ENCODE data around the gene WNT1.

WNT1 gene

DNA sequence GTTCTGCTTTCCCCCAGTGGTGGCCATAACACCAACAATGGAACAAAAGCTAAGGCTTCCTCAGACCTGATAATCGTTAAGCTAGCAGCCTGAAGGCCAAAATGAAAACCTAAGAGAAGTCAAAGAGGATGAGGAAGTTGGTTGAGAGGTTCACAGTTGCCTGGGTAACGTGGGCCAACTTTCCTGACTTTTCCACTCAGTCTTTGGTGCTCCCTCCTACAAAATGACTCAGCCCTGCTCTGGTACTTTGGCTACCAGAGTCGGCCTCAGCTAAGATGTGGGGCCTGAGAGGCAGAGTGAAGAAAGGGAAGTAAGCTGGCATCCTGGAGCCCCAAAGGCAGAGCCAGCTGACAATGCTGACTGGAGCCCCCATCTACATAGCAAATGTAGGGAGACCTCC lies 37.9 kb upstream of the WNT1 start:
- peaks cover 11% of the 10 kb centered on the region; the same call in 1 of the 2 replicates for H3K79me2 ChIP-seq (ENCODE audit: low read length)
- no peak overlapping the region for H2AFZ ChIP-seq (ENCODE audit: low read length)
- H3K9ac ChIP-seq (ENCODE audit: low read length), result no peak overlapping the region
- no peak overlapping the region for H3K27ac ChIP-seq (ENCODE audit: low read length)
- no peak for DNase-seq
- no peak overlapping the region for H3K4me3 ChIP-seq (ENCODE audit: low read length)
- no peak overlapping the region for H3K4me2 ChIP-seq (ENCODE audit: low read depth, low read length)
- H3K36me3 ChIP-seq (replicated peaks; ENCODE audit: insufficient read depth, low read length), result no peaks in the 10 kb centered on the region
- H4K20me1 ChIP-seq (ENCODE audit: insufficient read depth, low read length), result no peaks in the 10 kb centered on the region
- H3K9me2 ChIP-seq (replicated peaks; ENCODE audit: insufficient read depth, low read length), result no peaks in the 10 kb centered on the region
- no peaks in the 10 kb centered on the region for H3K9me3 ChIP-seq (replicated peaks; ENCODE audit: insufficient read depth, low read length)
- no peaks in the 10 kb centered on the region for H3K4me1 ChIP-seq (ENCODE audit: low read length)
- no peaks in the 10 kb centered on the region for H3F3A ChIP-seq (ENCODE audit: insufficient read depth, low read length)
- TF ChIP-seq EZH2 (optimal IDR thresholded peaks at IDR 0.05; ENCODE audit: low read depth, low read length), result no peak
- no peak for TF ChIP-seq EZH2phosphoT487 (IDR thresholded peaks at IDR 0.05; ENCODE audit: low read length)
- TF ChIP-seq, protein P1, sequence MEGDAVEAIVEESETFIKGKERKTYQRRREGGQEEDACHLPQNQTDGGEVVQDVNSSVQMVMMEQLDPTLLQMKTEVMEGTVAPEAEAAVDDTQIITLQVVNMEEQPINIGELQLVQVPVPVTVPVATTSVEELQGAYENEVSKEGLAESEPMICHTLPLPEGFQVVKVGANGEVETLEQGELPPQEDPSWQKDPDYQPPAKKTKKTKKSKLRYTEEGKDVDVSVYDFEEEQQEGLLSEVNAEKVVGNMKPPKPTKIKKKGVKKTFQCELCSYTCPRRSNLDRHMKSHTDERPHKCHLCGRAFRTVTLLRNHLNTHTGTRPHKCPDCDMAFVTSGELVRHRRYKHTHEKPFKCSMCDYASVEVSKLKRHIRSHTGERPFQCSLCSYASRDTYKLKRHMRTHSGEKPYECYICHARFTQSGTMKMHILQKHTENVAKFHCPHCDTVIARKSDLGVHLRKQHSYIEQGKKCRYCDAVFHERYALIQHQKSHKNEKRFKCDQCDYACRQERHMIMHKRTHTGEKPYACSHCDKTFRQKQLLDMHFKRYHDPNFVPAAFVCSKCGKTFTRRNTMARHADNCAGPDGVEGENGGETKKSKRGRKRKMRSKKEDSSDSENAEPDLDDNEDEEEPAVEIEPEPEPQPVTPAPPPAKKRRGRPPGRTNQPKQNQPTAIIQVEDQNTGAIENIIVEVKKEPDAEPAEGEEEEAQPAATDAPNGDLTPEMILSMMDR (IDR thresholded peaks at IDR 0.05; ENCODE audit: low read length), result no peak
- H3K27me3 ChIP-seq (replicated peaks; ENCODE audit: insufficient read depth, low read length), result no peaks in the 10 kb centered on the region

DNA sequence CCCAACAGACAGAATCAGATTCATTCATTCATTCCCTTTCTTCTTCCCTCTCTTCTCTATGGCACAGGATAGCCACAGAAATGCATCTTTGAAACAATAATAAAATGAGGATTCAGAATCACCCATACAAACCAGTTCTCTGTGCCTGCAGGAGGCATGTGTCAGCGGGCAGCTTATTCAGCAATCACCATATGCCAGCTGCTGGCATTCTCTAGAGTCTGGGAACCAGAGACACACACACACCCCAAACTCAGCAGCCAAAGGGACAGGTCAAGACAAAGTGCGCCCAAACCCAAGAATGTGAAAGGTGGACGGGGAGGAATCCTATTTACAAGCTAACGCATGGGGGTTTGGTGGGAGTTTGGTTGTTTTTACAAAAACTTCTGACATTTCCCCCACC lies 34.9 kb upstream of the WNT1 start:
- Histone ChIP-seq H3K4me2 (ENCODE audit: low read depth, low read length) (no peak overlapping the region), H3K27ac (ENCODE audit: low read length) (no peak overlapping the region), H3K9ac (ENCODE audit: low read length) (no peak overlapping the region), H3K79me2 (ENCODE audit: low read length) (peaks cover 17% of the 10 kb centered on the region; the same call in 1 of the 2 replicates), H3K4me1 (ENCODE audit: low read length) (no peaks in the 10 kb centered on the region), H3K9me3 (replicated peaks; ENCODE audit: insufficient read depth, low read length) (no peaks in the 10 kb centered on the region), H3K27me3 (replicated peaks; ENCODE audit: insufficient read depth, low read length) (no peaks in the 10 kb centered on the region), H2AFZ (ENCODE audit: low read length) (no peak overlapping the region), H3K36me3 (replicated peaks; ENCODE audit: insufficient read depth, low read length) (no peaks in the 10 kb centered on the region), H3F3A (ENCODE audit: insufficient read depth, low read length) (no peaks in the 10 kb centered on the region), H4K20me1 (ENCODE audit: insufficient read depth, low read length) (no peaks in the 10 kb centered on the region), H3K4me3 (ENCODE audit: low read length) (no peak overlapping the region), H3K9me2 (replicated peaks; ENCODE audit: insufficient read depth, low read length) (no peaks in the 10 kb centered on the region)
- no peak for DNase-seq
- TF ChIP-seq EZH2phosphoT487 (IDR thresholded peaks at IDR 0.05; ENCODE audit: low read length), result no peak

GRCh38 chr12:48946205-48946604 lies 31.9 kb upstream of the WNT1 start:
- no peak for DNase-seq
- H3K9me2 ChIP-seq (replicated peaks; ENCODE audit: insufficient read depth, low read length), result no peaks in the 10 kb centered on the region
- H3F3A ChIP-seq (ENCODE audit: insufficient read depth, low read length), result no peaks in the 10 kb centered on the region
- no peaks in the 10 kb centered on the region for H4K20me1 ChIP-seq (ENCODE audit: insufficient read depth, low read length)
- no peaks in the 10 kb centered on the region for H3K36me3 ChIP-seq (replicated peaks; ENCODE audit: insufficient read depth, low read length)
- no peak for TF ChIP-seq EZH2 (optimal IDR thresholded peaks at IDR 0.05; ENCODE audit: low read depth, low read length)
- no peak for TF ChIP-seq EZH2phosphoT487 (IDR thresholded peaks at IDR 0.05; ENCODE audit: low read length)
- TF ChIP-seq, protein P1 (IDR thresholded peaks at IDR 0.05; ENCODE audit: low read length), result no peak
- H3K4me2 ChIP-seq (ENCODE audit: low read depth, low read length), result no peak overlapping the region
- peaks cover 27% of the 10 kb centered on the region for H3K79me2 ChIP-seq (ENCODE audit: low read length)
- H3K4me3 ChIP-seq (ENCODE audit: low read length), result no peak overlapping the region
- H3K9me3 ChIP-seq (replicated peaks; ENCODE audit: insufficient read depth, low read length), result no peaks in the 10 kb centered on the region
- no peak overlapping the region for H3K27ac ChIP-seq (ENCODE audit: low read length)
- no peaks in the 10 kb centered on the region for H3K4me1 ChIP-seq (ENCODE audit: low read length)
- H2AFZ ChIP-seq (ENCODE audit: low read length), result no peak overlapping the region
- no peaks in the 10 kb centered on the region for H3K27me3 ChIP-seq (replicated peaks; ENCODE audit: insufficient read depth, low read length)
- H3K9ac ChIP-seq (ENCODE audit: low read length), result no peak overlapping the region

GRCh38 chr12:48946943-48947342 lies 31.2 kb upstream of the WNT1 start:
- Histone ChIP-seq H2AFZ (ENCODE audit: low read length) (no peak overlapping the region), H3K79me2 (ENCODE audit: low read length) (peaks cover 28% of the 10 kb centered on the region)

More at GRCh38 chr12:48946943-48947342, 31.2 kb upstream of the WNT1 start:
- Histone ChIP-seq H3F3A (ENCODE audit: insufficient read depth, low read length) (no peaks in the 10 kb centered on the region), H3K4me1 (ENCODE audit: low read length) (no peaks in the 10 kb centered on the region), H3K9ac (ENCODE audit: low read length) (no peak overlapping the region), H3K4me3 (ENCODE audit: low read length) (no peak overlapping the region), H3K9me3 (replicated peaks; ENCODE audit: insufficient read depth, low read length) (no peaks in the 10 kb centered on the region), H3K27ac (ENCODE audit: low read length) (no peak overlapping the region), H3K4me2 (ENCODE audit: low read depth, low read length) (no peak overlapping the region), H3K9me2 (replicated peaks; ENCODE audit: insufficient read depth, low read length) (no peaks in the 10 kb centered on the region), H3K27me3 (replicated peaks; ENCODE audit: insufficient read depth, low read length) (no peaks in the 10 kb centered on the region), H3K36me3 (replicated peaks; ENCODE audit: insufficient read depth, low read length) (no peaks in the 10 kb centered on the region), H4K20me1 (ENCODE audit: insufficient read depth, low read length) (no peaks in the 10 kb centered on the region)
- TF ChIP-seq EZH2phosphoT487 (IDR thresholded peaks at IDR 0.05; ENCODE audit: low read length) (no peak), EZH2 (optimal IDR thresholded peaks at IDR 0.05; ENCODE audit: low read depth, low read length) (no peak)
- TF ChIP-seq, protein P1 (IDR thresholded peaks at IDR 0.05; ENCODE audit: low read length), result no peak
- no peak for DNase-seq
